K562 (cell line): ENCODE data around the gene RMC1. TPM values are rescaled to one million over a fixed set of nuclear protein-coding genes. Genes with fewer than 3 reads are reported as not detected.

Experiments used
- BHLHE40 ChIP-seq: IDR thresholded peaks from 2 replicates; pipeline ENCODE4 v1.6.1; 2011; ENCODE audit warnings: low read length, improper control_type of control experiment
- KLF1 ChIP-seq: fragments of 450-650 bp; IDR thresholded peaks from 2 replicates; pipeline ENCODE4 v1.6.1; 2016; ENCODE audit warnings: missing genetic modification characterization, missing compliant biosample characterization
- NCOA2 ChIP-seq, 2 experiments: fragments of 450-650 bp; IDR thresholded peaks; 2 replicates each; pipeline ENCODE4 v1.6.1; 2018; ENCODE audit warnings: mild to moderate bottlenecking in 2 of 2, moderate library complexity in 1 of 2; ENCODE audit not compliant: partially characterized antibody in 2 of 2
- NFE2 ChIP-seq: IDR thresholded peaks from 2 replicates; pipeline ENCODE4 v1.6.1; 2014; ENCODE audit warnings: antibody characterized with exemption, low read depth
- RBM25 ChIP-seq: fragments of 200-400 bp; formaldehyde crosslinking; IDR thresholded peaks from 2 replicates; pipeline ENCODE4 v1.6.1; 2018; ENCODE audit warnings: low read length, low read depth, moderate library complexity; ENCODE audit not compliant: severe bottlenecking
- STAT5A ChIP-seq: IDR thresholded peaks from 2 replicates; pipeline ENCODE4 v1.6.1; 2012; ENCODE audit warnings: low read length, inconsistent platforms, borderline replicate concordance
- polyA plus RNA-seq, 8 experiments: library from polyadenylated mRNA; depleted of rRNA in 4 of 8; stranded (reverse) in 5 of 8; unstranded in 3 of 8; fragments of >200 nt; fragmentation: Nextera tagmentation in 2 of 8; fragmentation: Illumina TruSeq in 1 of 8; extraction: Ambion mirVana in 2 of 8; extraction: Trizol in 1 of 8; gene quantifications; 2 replicates each; pipeline versions ENCODE4 v1.2.1 to v1.2.3, GENCODE V29; 2011 to 2014; ENCODE audit warnings: inconsistent platforms in 1 of 8, missing spikeins in 1 of 8
- total RNA-seq, 7 experiments: library from RNA; depleted of rRNA in 6 of 7; stranded (reverse); fragments of >200 nt in 6 of 7; fragmentation: Illumina TruSeq in 2 of 7; extraction: Trizol in 2 of 7; gene quantifications; 2 replicates each; pipeline versions ENCODE4 v1.2.1 to v1.2.3, GENCODE V29; 2011 to 2021; ENCODE audit warnings: low replicate concordance in 1 of 7
- TF ChIP-seq, protein P1 (sequence below): fragments of 450-650 bp; IDR thresholded peaks from 2 replicates; pipeline ENCODE4 v1.6.1; 2016
- TF ChIP-seq, protein P2 (sequence below): fragments of 450-650 bp; IDR thresholded peaks from 2 replicates; pipeline ENCODE4 v1.6.1; 2016; ENCODE audit warnings: missing biosample characterization, missing genetic modification characterization
- TF ChIP-seq, protein P3 (sequence below): fragments of 450-650 bp; IDR thresholded peaks from 2 replicates; pipeline ENCODE4 v1.6.1; 2016; ENCODE audit warnings: mild to moderate bottlenecking, moderate library complexity

Gene RMC1
- total and polyA plus RNA-seq, 9 of the 15 experiments (the other 6 are each of a cell fraction or from before 2014, with no cell fraction given) = 7.5 to 42.4 (median 35.5) TPM

DNA sequence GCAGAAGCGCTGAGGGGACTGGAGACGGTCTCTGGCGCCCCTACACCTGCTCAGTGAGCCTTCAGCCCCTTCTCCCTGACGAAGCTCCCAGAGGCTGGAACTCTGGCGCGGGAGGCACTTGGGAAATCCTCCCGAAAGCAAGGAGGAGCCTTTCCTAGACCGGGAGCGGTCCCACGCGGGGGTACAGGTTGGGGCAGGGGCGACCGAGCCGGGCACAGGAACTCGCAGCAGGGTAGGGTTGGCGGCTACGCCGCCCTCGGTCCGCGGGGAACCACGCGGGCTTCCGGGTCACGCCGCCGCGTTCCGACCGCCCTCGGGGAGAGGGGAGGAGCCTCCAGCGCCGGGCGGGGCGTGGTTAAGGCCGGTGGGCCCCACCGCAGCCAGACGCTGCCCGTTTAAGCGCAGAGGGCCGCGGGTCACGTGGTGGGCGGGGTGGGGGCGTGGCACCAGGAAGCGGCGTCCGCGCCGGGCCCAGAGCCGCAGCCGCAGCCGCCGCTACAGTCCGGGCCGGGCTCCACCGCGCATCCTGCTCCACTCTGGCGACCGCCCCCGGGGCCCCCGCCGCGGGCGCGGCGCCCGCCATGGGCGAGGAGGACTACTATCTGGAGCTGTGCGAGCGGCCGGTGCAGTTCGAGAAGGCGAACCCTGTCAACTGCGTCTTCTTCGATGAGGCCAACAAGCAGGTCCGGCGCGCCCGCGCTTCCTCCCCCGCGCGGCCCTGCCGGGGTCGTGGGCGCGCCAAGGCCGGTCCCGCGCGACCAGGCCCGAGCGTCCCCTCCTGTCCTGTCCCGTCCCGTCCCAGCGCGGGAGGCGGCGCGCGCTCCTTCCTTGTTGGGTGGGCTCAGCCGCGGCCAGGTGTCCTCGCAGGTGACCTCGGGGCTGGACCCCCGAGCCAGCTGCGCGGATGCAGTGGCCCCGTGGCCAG, at the start of gene RMC1 (continued):
- TF ChIP-seq, protein P1, sequence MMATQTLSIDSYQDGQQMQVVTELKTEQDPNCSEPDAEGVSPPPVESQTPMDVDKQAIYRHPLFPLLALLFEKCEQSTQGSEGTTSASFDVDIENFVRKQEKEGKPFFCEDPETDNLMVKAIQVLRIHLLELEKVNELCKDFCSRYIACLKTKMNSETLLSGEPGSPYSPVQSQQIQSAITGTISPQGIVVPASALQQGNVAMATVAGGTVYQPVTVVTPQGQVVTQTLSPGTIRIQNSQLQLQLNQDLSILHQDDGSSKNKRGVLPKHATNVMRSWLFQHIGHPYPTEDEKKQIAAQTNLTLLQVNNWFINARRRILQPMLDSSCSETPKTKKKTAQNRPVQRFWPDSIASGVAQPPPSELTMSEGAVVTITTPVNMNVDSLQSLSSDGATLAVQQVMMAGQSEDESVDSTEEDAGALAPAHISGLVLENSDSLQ = no peak
- no peak for TF ChIP-seq STAT5A
- peak; percentile 94 for TF ChIP-seq BHLHE40
- TF ChIP-seq, protein P2, sequence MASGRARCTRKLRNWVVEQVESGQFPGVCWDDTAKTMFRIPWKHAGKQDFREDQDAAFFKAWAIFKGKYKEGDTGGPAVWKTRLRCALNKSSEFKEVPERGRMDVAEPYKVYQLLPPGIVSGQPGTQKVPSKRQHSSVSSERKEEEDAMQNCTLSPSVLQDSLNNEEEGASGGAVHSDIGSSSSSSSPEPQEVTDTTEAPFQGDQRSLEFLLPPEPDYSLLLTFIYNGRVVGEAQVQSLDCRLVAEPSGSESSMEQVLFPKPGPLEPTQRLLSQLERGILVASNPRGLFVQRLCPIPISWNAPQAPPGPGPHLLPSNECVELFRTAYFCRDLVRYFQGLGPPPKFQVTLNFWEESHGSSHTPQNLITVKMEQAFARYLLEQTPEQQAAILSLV = no peak
- TF ChIP-seq, protein P3, sequence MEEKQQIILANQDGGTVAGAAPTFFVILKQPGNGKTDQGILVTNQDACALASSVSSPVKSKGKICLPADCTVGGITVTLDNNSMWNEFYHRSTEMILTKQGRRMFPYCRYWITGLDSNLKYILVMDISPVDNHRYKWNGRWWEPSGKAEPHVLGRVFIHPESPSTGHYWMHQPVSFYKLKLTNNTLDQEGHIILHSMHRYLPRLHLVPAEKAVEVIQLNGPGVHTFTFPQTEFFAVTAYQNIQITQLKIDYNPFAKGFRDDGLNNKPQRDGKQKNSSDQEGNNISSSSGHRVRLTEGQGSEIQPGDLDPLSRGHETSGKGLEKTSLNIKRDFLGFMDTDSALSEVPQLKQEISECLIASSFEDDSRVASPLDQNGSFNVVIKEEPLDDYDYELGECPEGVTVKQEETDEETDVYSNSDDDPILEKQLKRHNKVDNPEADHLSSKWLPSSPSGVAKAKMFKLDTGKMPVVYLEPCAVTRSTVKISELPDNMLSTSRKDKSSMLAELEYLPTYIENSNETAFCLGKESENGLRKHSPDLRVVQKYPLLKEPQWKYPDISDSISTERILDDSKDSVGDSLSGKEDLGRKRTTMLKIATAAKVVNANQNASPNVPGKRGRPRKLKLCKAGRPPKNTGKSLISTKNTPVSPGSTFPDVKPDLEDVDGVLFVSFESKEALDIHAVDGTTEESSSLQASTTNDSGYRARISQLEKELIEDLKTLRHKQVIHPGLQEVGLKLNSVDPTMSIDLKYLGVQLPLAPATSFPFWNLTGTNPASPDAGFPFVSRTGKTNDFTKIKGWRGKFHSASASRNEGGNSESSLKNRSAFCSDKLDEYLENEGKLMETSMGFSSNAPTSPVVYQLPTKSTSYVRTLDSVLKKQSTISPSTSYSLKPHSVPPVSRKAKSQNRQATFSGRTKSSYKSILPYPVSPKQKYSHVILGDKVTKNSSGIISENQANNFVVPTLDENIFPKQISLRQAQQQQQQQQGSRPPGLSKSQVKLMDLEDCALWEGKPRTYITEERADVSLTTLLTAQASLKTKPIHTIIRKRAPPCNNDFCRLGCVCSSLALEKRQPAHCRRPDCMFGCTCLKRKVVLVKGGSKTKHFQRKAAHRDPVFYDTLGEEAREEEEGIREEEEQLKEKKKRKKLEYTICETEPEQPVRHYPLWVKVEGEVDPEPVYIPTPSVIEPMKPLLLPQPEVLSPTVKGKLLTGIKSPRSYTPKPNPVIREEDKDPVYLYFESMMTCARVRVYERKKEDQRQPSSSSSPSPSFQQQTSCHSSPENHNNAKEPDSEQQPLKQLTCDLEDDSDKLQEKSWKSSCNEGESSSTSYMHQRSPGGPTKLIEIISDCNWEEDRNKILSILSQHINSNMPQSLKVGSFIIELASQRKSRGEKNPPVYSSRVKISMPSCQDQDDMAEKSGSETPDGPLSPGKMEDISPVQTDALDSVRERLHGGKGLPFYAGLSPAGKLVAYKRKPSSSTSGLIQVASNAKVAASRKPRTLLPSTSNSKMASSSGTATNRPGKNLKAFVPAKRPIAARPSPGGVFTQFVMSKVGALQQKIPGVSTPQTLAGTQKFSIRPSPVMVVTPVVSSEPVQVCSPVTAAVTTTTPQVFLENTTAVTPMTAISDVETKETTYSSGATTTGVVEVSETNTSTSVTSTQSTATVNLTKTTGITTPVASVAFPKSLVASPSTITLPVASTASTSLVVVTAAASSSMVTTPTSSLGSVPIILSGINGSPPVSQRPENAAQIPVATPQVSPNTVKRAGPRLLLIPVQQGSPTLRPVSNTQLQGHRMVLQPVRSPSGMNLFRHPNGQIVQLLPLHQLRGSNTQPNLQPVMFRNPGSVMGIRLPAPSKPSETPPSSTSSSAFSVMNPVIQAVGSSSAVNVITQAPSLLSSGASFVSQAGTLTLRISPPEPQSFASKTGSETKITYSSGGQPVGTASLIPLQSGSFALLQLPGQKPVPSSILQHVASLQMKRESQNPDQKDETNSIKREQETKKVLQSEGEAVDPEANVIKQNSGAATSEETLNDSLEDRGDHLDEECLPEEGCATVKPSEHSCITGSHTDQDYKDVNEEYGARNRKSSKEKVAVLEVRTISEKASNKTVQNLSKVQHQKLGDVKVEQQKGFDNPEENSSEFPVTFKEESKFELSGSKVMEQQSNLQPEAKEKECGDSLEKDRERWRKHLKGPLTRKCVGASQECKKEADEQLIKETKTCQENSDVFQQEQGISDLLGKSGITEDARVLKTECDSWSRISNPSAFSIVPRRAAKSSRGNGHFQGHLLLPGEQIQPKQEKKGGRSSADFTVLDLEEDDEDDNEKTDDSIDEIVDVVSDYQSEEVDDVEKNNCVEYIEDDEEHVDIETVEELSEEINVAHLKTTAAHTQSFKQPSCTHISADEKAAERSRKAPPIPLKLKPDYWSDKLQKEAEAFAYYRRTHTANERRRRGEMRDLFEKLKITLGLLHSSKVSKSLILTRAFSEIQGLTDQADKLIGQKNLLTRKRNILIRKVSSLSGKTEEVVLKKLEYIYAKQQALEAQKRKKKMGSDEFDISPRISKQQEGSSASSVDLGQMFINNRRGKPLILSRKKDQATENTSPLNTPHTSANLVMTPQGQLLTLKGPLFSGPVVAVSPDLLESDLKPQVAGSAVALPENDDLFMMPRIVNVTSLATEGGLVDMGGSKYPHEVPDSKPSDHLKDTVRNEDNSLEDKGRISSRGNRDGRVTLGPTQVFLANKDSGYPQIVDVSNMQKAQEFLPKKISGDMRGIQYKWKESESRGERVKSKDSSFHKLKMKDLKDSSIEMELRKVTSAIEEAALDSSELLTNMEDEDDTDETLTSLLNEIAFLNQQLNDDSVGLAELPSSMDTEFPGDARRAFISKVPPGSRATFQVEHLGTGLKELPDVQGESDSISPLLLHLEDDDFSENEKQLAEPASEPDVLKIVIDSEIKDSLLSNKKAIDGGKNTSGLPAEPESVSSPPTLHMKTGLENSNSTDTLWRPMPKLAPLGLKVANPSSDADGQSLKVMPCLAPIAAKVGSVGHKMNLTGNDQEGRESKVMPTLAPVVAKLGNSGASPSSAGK = peak; percentile 97
- no peak for TF ChIP-seq NFE2
- TF ChIP-seq KLF1 (tag) = peak; percentile 96
- peak; percentile 60 for TF ChIP-seq RBM25
- TF ChIP-seq NCOA2 (IDR thresholded peaks at IDR 0.05; ENCODE audit: partially characterized antibody in 2 of 2) = no peak
